Body of pancreas (tissue), 4 donors: Measurements from ENCODE around the gene EIF2AK3.

ENCODE experiments used
- POLR2A ChIP-seq, 3 donors: fragments of 450-650 bp; IDR thresholded peaks; one replicate each; pipeline ENCODE4 v1.6.1; 2016; ENCODE audit warnings: antibody characterized with exemption in 3 of 3, mild to moderate bottlenecking in 2 of 3
- TF ChIP-seq, protein P1 (sequence below), 7 experiments: fragments of 450-650 bp in 4 of 7; fragments of 200-600 bp in 3 of 7; sonication (generic) in 3 of 7; IDR thresholded peaks; one replicate each; pipeline ENCODE4 v1.5.1; 2016 to 2019; ENCODE audit warnings: antibody characterized with exemption in 7 of 7

DNA sequence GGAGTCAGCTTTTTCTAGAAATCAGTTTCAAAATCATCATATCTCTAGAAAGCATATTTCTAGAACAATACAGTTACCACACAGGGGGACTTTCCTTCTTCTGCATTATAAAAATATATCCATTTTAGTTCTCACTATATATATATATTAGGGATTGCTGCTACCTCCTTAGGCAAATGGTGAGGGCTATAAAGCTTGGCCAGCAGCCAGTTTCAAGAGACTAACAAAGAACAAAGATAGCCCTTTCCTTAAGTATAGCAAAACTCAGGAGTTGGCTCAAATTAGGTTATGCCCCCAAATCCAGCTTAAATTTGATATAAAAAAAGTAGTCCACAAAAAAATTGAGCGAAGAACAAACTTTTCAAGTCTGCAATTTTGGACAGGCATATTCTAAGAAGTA, 70.0 kb downstream of the EIF2AK3 start:
- TF ChIP-seq, protein P1, sequence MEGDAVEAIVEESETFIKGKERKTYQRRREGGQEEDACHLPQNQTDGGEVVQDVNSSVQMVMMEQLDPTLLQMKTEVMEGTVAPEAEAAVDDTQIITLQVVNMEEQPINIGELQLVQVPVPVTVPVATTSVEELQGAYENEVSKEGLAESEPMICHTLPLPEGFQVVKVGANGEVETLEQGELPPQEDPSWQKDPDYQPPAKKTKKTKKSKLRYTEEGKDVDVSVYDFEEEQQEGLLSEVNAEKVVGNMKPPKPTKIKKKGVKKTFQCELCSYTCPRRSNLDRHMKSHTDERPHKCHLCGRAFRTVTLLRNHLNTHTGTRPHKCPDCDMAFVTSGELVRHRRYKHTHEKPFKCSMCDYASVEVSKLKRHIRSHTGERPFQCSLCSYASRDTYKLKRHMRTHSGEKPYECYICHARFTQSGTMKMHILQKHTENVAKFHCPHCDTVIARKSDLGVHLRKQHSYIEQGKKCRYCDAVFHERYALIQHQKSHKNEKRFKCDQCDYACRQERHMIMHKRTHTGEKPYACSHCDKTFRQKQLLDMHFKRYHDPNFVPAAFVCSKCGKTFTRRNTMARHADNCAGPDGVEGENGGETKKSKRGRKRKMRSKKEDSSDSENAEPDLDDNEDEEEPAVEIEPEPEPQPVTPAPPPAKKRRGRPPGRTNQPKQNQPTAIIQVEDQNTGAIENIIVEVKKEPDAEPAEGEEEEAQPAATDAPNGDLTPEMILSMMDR (IDR thresholded peaks at IDR 0.05) = no peak
- TF ChIP-seq POLR2A (IDR thresholded peaks at IDR 0.05) = no peak
